NCI-H69 (cell line): ENCODE results near the gene RGS9.
A peak's percentile ranks its signal among the peaks of the same experiment; 100 is the strongest.
"Not testable (repeated sequence)": the region's sequence is repeated elsewhere in the genome, so short reads cannot be mapped to it uniquely, and the experiment has no call there.

Experiments
- DNase-seq: peaks from one replicate; lab custom pipeline; 2025; lab: John Stamatoyannopoulos, UW

RGS9 gene

GRCh38 chr17:65137021-65137939, at the start of gene RGS9:
Gene RGS9, plus strand, starts transcription at chr17:65137370. Its CDS starts 171 bp downstream, at chr17:65137541.
- DNase-seq = peak; percentile 90

- DNase-seq = no peak
Observed at GRCh38 chr17:65088621-65089360, 48.4 kb upstream of the RGS9 start.

- DNase-seq = no peak
Observed at GRCh38 chr17:65092262-65092661, 44.9 kb upstream of the RGS9 start.

- not testable (repeated sequence) for DNase-seq
Observed at GRCh38 chr17:65092721-65093356, 44.3 kb upstream of the RGS9 start.

GRCh38 chr17:65093930-65094329, 43.2 kb upstream of the RGS9 start:
- DNase-seq = no peak

GRCh38 chr17:65095465-65095864, 41.7 kb upstream of the RGS9 start:
- no peak for DNase-seq

- DNase-seq = not testable (repeated sequence)
Observed at GRCh38 chr17:65096382-65096781, 40.8 kb upstream of the RGS9 start.

- DNase-seq = no peak
Observed at GRCh38 chr17:65097110-65097509, 40.1 kb upstream of the RGS9 start.

GRCh38 chr17:65099475-65099874, 37.7 kb upstream of the RGS9 start:
- DNase-seq = no peak

GRCh38 chr17:65099941-65100315, 37.2 kb upstream of the RGS9 start:
- peak; percentile 51 for DNase-seq

- peak; percentile 90 for DNase-seq
Observed at GRCh38 chr17:65100316-65101140, 36.6 kb upstream of the RGS9 start.

- no peak for DNase-seq
Observed at GRCh38 chr17:65101371-65101770, 35.8 kb upstream of the RGS9 start.

GRCh38 chr17:65102235-65102634, 34.9 kb upstream of the RGS9 start:
- DNase-seq = no peak

- DNase-seq = no peak
Observed at GRCh38 chr17:65102788-65103187, 34.4 kb upstream of the RGS9 start.

- no peak for DNase-seq
Observed at GRCh38 chr17:65103431-65103830, 33.7 kb upstream of the RGS9 start.

GRCh38 chr17:65103896-65104295, 33.3 kb upstream of the RGS9 start:
- DNase-seq = peak; percentile 50

- no peak for DNase-seq
Observed at GRCh38 chr17:65104541-65104940, 32.6 kb upstream of the RGS9 start.

GRCh38 chr17:65104973-65105372, 32.2 kb upstream of the RGS9 start:
- no peak for DNase-seq

GRCh38 chr17:65108152-65108551, 29.0 kb upstream of the RGS9 start:
- DNase-seq = no peak

- DNase-seq = no peak
Observed at GRCh38 chr17:65109543-65109942, 27.6 kb upstream of the RGS9 start.

- DNase-seq = no peak
Observed at GRCh38 chr17:65109990-65110680, 27.0 kb upstream of the RGS9 start.
